Stomach (tissue), 9 donors: ENCODE results near the gene COL9A1. TPM values are rescaled to one million over a fixed set of nuclear protein-coding genes. Genes with fewer than 3 reads are reported as not detected.

Source experiments
- DNase-seq, 2 donors: peaks; one replicate each; pipeline versions ENCODE4 v3.0.0 to v3.0.0-alpha.2; 2013 to 2019
- H3K27ac ChIP-seq, 5 donors: fragments of 200-600 bp in 4 of 5; sonication (generic) in 4 of 5; one replicate each; pipeline ENCODE4 v1.5.1; 2013 to 2019; ENCODE audit warnings: mild to moderate bottlenecking in 1 of 5, moderate library complexity in 1 of 5
- H3K27me3 ChIP-seq, 3 donors: fragments of 200-600 bp; sonication (generic); one replicate each; pipeline ENCODE4 v1.5.1; 2017 to 2019; ENCODE audit warnings: mixed run types in 1 of 3
- H3K36me3 ChIP-seq, 4 donors: fragments of 200-600 bp; sonication (generic); 1 replicate in 3 of 4; 2 replicates in 1 of 4; pipeline ENCODE4 v1.5.1; 2016 to 2019
- H3K4me1 ChIP-seq, 4 donors: fragments of 200-600 bp; sonication (generic); one replicate each; pipeline ENCODE4 v1.5.1; 2016 to 2019
- H3K4me3 ChIP-seq, 4 donors: fragments of 200-600 bp; sonication (generic) in 3 of 4; one replicate each; pipeline ENCODE4 v1.5.1; 2016 to 2019; ENCODE audit warnings: mild to moderate bottlenecking in 1 of 4
- H3K9me3 ChIP-seq, 4 donors: fragments of 200-600 bp; sonication (generic); one replicate each; pipeline ENCODE4 v1.5.1; 2016 to 2019
- CTCF ChIP-seq, 7 experiments: fragments of 450-650 bp in 4 of 7; fragments of 200-600 bp in 3 of 7; sonication (generic) in 3 of 7; IDR thresholded peaks; one replicate each; pipeline ENCODE4 v1.5.1; 2016 to 2019; ENCODE audit warnings: antibody characterized with exemption in 7 of 7, control low read depth in 2 of 7, mild to moderate bottlenecking in 1 of 7
- EP300 ChIP-seq: sonication (generic); formaldehyde crosslinking; IDR thresholded peaks from one replicate; pipeline ENCODE4 v1.6.1; 2017; ENCODE audit warnings: antibody characterized with exemption
- POLR2A ChIP-seq, 4 donors: fragments of 450-650 bp; IDR thresholded peaks; one replicate each; pipeline ENCODE4 v1.6.1; 2016; ENCODE audit warnings: antibody characterized with exemption in 4 of 4, control low read depth in 2 of 4, mild to moderate bottlenecking in 1 of 4, moderate library complexity in 1 of 4
- POLR2AphosphoS5 ChIP-seq, 3 donors: sonication (generic); formaldehyde crosslinking; IDR thresholded peaks; one replicate each; pipeline ENCODE4 v1.6.1; 2016; ENCODE audit warnings: antibody characterized with exemption in 3 of 3
- WGBS, 5 donors: extraction: QIAGEN DNeasy Blood & Tissue Kit in 3 of 5; methylation state at CpG; one replicate each; pipeline versions ENCODE4 v1.1.5 to v1.1.7; 2013 to 2018; 5-methylcytosine and 5-hydroxymethylcytosine counted together
- intact Hi-C: fragments of 100-400 bp; cut with DNase I; formaldehyde crosslinking; loops from one replicate; pipeline ENCODE4 v1.15.1; 2023; ENCODE audit warnings: low total_unique reads
- polyA plus RNA-seq, 3 donors: library from polyadenylated mRNA; stranded (reverse); fragments of 200-250 nt; gene quantifications; one replicate each; pipeline ENCODE4 v1.2.3, GENCODE V29; 2013
- total RNA-seq, 5 donors: library from RNA; depleted of rRNA; stranded (reverse); fragments of >200 nt; gene quantifications; one replicate each; pipeline versions ENCODE4 v1.1.0 to v1.2.3, GENCODE V29; 2014 to 2016
- donor health status: healthy with polysubstance abuse.
- donor health status: Bipolar disorder and iron deficiency.
- donor health status: healthy.

The COL9A1 gene
- total and polyA plus RNA-seq, 8 donors, result 0.25 to 36.1 (median 8.4) TPM; not detected in 4

GRCh38 chr6:70292193-70292592 lies 10.7 kb downstream of the COL9A1 start:
- intact Hi-C loops, result no loop called here
- Histone ChIP-seq H3K27me3 (no peaks in the 10 kb centered on the region), H3K27ac (no peak overlapping the region), H3K4me1 (no peaks in the 10 kb centered on the region), H3K36me3 (no peaks in the 10 kb centered on the region), H3K4me3 (no peak overlapping the region), H3K9me3 (no peaks in the 10 kb centered on the region)
- TF ChIP-seq CTCF (IDR thresholded peaks at IDR 0.05) (no peak), EP300 (no peak)
- no peak for DNase-seq
- WGBS, 5 donors, result 42 to 58% (median 47%) methylated on average over 1 of the region's 1 CpG

DNA sequence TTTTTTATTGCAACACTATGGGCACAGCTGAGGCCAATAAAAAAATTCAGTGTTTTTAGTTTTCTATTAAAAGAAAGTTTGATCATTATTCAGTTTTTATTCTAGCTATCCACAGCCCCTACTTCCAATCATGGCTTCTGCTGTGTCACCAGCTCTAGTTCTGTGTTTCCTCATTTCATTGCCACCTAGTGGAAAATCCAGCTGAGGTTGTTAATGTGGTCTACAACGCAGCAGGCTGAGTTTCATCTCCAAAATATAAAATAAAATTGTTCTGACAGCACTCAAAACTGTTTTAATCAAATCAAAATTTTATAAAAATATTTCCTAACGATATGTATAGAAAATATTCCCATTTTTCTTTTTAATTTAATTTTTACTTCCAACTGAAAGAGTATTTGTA lies 13.6 kb downstream of the COL9A1 start:
- intact Hi-C loops, result no loop called here
- Histone ChIP-seq H3K4me3 (no peak overlapping the region), H3K4me1 (no peaks in the 10 kb centered on the region), H3K27me3 (no peaks in the 10 kb centered on the region), H3K9me3 (no peaks in the 10 kb centered on the region), H3K36me3 (no peaks in the 10 kb centered on the region), H3K27ac (no peak overlapping the region)
- peak in 1 of 2 donors; percentile 49 for DNase-seq
- TF ChIP-seq EP300, result no peak
- TF ChIP-seq POLR2A (IDR thresholded peaks at IDR 0.05), result no peak
- no peak for TF ChIP-seq CTCF (IDR thresholded peaks at IDR 0.05)
- no peak for TF ChIP-seq POLR2AphosphoS5 (IDR thresholded peaks at IDR 0.05)
- 14 to 54% (median 43%) methylated on average over 2 of the region's 2 CpGs for WGBS, 5 donors

DNA sequence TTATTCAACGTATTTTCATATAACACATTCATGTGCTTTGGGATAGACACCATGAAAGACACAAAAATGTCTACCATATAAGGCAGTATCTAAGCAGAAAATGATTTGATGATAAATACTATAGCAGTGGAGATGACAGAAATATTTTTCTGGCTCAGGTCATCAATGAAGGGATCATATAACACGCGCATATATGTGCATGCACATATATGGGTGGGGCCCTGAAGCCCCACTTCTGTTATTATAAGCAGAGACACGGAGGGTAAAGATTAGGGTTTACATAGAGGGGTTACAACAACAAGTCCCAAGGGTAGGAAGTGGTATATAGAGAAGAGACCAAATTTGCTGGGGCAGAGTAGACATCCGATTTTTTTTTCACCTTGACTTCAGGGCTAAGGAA lies 16.0 kb downstream of the COL9A1 start:
- TF ChIP-seq POLR2A (IDR thresholded peaks at IDR 0.05), result no peak
- TF ChIP-seq CTCF (IDR thresholded peaks at IDR 0.05), result no peak
- no peak for TF ChIP-seq EP300
- TF ChIP-seq POLR2AphosphoS5 (IDR thresholded peaks at IDR 0.05), result no peak
- Histone ChIP-seq H3K9me3 (no peaks in the 10 kb centered on the region), H3K36me3 (no peaks in the 10 kb centered on the region), H3K27ac (no peak overlapping the region), H3K4me1 (peaks cover 11 to 15% (median 14%) of the 10 kb centered on the region in 4 donors), H3K27me3 (peaks cover 0 to 20% (median 18%) of the 10 kb centered on the region in 3 donors), H3K4me3 (no peak overlapping the region)
- DNase-seq, result no peak
- intact Hi-C loops, result no loop called here
- 66 to 90% (median 88%) methylated on average over 5 of the region's 5 CpGs for WGBS, 5 donors

GRCh38 chr6:70285201-70285600 lies 17.7 kb downstream of the COL9A1 start:
- no peak for TF ChIP-seq EP300
- no peak for TF ChIP-seq CTCF (IDR thresholded peaks at IDR 0.05)
- TF ChIP-seq POLR2AphosphoS5 (IDR thresholded peaks at IDR 0.05), result no peak
- no peak for TF ChIP-seq POLR2A (IDR thresholded peaks at IDR 0.05)
- no peak for DNase-seq
- Histone ChIP-seq H3K27ac (no peak overlapping the region), H3K36me3 (no peaks in the 10 kb centered on the region), H3K4me1 (peaks cover 11 to 25% (median 15%) of the 10 kb centered on the region in 4 donors), H3K27me3 (peaks cover 0 to 37% (median 31%) of the 10 kb centered on the region in 3 donors), H3K4me3 (no peak overlapping the region), H3K9me3 (no peaks in the 10 kb centered on the region)
- intact Hi-C loops, result no loop called here
- WGBS, 5 donors, result 77 to 82% (median 80%) methylated on average over 4 of the region's 4 CpGs
